ENCODE data around the gene LRRC14B. TPM values are rescaled to one million over a fixed set of nuclear protein-coding genes. Genes with fewer than 3 reads are reported as not detected.

The LRRC14B gene
- total RNA-seq, 1 experiment from 2014 or later, result 0.82 TPM

- ChIA-PET CTCF (no interaction called here), POLR2A (no interaction called here)
- H3K27me3 ChIP-seq (ENCODE audit: control insufficient read depth, insufficient read depth, low read length), result no peaks in the 10 kb centered on the region
- peaks cover 27% of the 10 kb centered on the region for H3K4me1 ChIP-seq (ENCODE audit: control insufficient read depth, insufficient read depth, low read length)
- no peaks in the 10 kb centered on the region for H3K36me3 ChIP-seq (ENCODE audit: control insufficient read depth, insufficient read depth, low read length)
- no peaks in the 10 kb centered on the region for H3K9me3 ChIP-seq (ENCODE audit: control insufficient read depth, insufficient read depth, low read depth, low read length)
- intact Hi-C loops (cut with micrococcal nuclease; ENCODE audit: unreplicated experiment), result no loop called here
- in situ Hi-C loops (cut with HindIII; ENCODE audit: low pct_unique_long_range_greater_than_20kb, low sequenced_read_pairs), result no loop called here
- peak; percentile 87 for ATAC-seq
- H3K4me3 ChIP-seq (ENCODE audit: low read depth in 2 of 2, low read length in 2 of 2), result no peak overlapping the region
- DNase-seq (ENCODE audit: low read depth, low spot score), result no peak
- BruUV-seq (replicated peaks), result no TSS peak
- no peak for TF ChIP-seq SIN3A (IDR thresholded peaks at IDR 0.05; ENCODE audit: borderline replicate concordance, insufficient read depth, low read depth, low read length)
- TF ChIP-seq REST (IDR thresholded peaks at IDR 0.05; ENCODE audit: insufficient read depth in 1 of 2, low read depth in 2 of 2, low read length in 1 of 2), result no peak
- TF ChIP-seq TCF7L2 (IDR thresholded peaks at IDR 0.05; ENCODE audit: low read depth, low read length), result no peak
- TF ChIP-seq POLR2AphosphoS5 (IDR thresholded peaks at IDR 0.05; ENCODE audit: low read depth, low read length), result no peak
- TF ChIP-seq CTCF (IDR thresholded peaks at IDR 0.05), result no peak
- H3K27ac ChIP-seq (ENCODE audit: low read length), result peak overlapping the region; percentile 77
Observed at GRCh38 chr5:206406-206805, 15.1 kb downstream of the LRRC14B start.

GRCh38 chr5:206927-207536 is 15.7 kb downstream of the LRRC14B start:
- no peak for DNase-seq (ENCODE audit: low read depth, low spot score)

More at GRCh38 chr5:206927-207536, 15.7 kb downstream of the LRRC14B start:
- Histone ChIP-seq H3K27ac (ENCODE audit: low read length) (no peak overlapping the region), H3K9me3 (ENCODE audit: control insufficient read depth, insufficient read depth, low read depth, low read length) (no peaks in the 10 kb centered on the region), H3K4me1 (ENCODE audit: control insufficient read depth, insufficient read depth, low read length) (peaks cover 27% of the 10 kb centered on the region), H3K4me3 (ENCODE audit: low read depth in 2 of 2, low read length in 2 of 2) (no peak overlapping the region), H3K36me3 (ENCODE audit: control insufficient read depth, insufficient read depth, low read length) (no peaks in the 10 kb centered on the region), H3K27me3 (ENCODE audit: control insufficient read depth, insufficient read depth, low read length) (no peaks in the 10 kb centered on the region)
- POLR2A ChIA-PET, result no interaction called here
- no TSS peak for BruUV-seq (replicated peaks)
- in situ Hi-C loops (cut with HindIII; ENCODE audit: low pct_unique_long_range_greater_than_20kb, low sequenced_read_pairs), result no loop called here
- intact Hi-C loops (cut with micrococcal nuclease; ENCODE audit: unreplicated experiment), result no loop called here
- TF ChIP-seq TCF7L2 (IDR thresholded peaks at IDR 0.05; ENCODE audit: low read depth, low read length), result no peak
- no peak for TF ChIP-seq REST (IDR thresholded peaks at IDR 0.05; ENCODE audit: insufficient read depth in 1 of 2, low read depth in 2 of 2, low read length in 1 of 2)
- no peak for TF ChIP-seq POLR2AphosphoS5 (IDR thresholded peaks at IDR 0.05; ENCODE audit: low read depth, low read length)
- no peak for TF ChIP-seq CTCF (IDR thresholded peaks at IDR 0.05)
- no peak for TF ChIP-seq SIN3A (IDR thresholded peaks at IDR 0.05; ENCODE audit: borderline replicate concordance, insufficient read depth, low read depth, low read length)
- ATAC-seq, result no peak
- CTCF ChIA-PET, result no interaction called here
